GM18868 (cell line): Measurements from ENCODE around the gene WDR45B.

ENCODE experiments used
- ATAC-seq: cut with Tn5 transposase; IDR thresholded peaks from one replicate; pipeline ENCODE4 v1.9.1; 2021; ENCODE audit warnings: mild to moderate bottlenecking, moderate library complexity; ENCODE audit not compliant: unreplicated experiment

Gene WDR45B

GRCh38 chr17:82678265-82678891, 30.1 kb upstream of the WDR45B start:
- ATAC-seq = no peak

GRCh38 chr17:82677353-82677925, 29.2 kb upstream of the WDR45B start:
- ATAC-seq = no peak

- no peak for ATAC-seq
Measured at GRCh38 chr17:82675476-82676245, 27.4 kb upstream of the WDR45B start.

GRCh38 chr17:82674656-82675475, 26.6 kb upstream of the WDR45B start:
- ATAC-seq = no peak

- no peak for ATAC-seq
Measured at GRCh38 chr17:82670661-82671450, 22.6 kb upstream of the WDR45B start.

GRCh38 chr17:82668631-82669099, 20.4 kb upstream of the WDR45B start:
- ATAC-seq = no peak

- ATAC-seq = no peak
Measured at GRCh38 chr17:82668024-82668630, 19.9 kb upstream of the WDR45B start.

- no peak for ATAC-seq
Measured at GRCh38 chr17:82667668-82668000, 19.4 kb upstream of the WDR45B start.

GRCh38 chr17:82666931-82667667, 18.9 kb upstream of the WDR45B start:
- no peak for ATAC-seq

- ATAC-seq = no peak
Measured at GRCh38 chr17:82665891-82666290, 17.6 kb upstream of the WDR45B start.

- no peak for ATAC-seq
Measured at GRCh38 chr17:82665217-82665616, 17.0 kb upstream of the WDR45B start.

- ATAC-seq = no peak
Measured at GRCh38 chr17:82664701-82665182, 16.5 kb upstream of the WDR45B start.

- ATAC-seq = no peak
Measured at GRCh38 chr17:82664276-82664575, 16.0 kb upstream of the WDR45B start.

GRCh38 chr17:82663381-82664275, 15.4 kb upstream of the WDR45B start:
- no peak for ATAC-seq

GRCh38 chr17:82662711-82663261, 14.5 kb upstream of the WDR45B start:
- ATAC-seq = no peak

GRCh38 chr17:82661717-82662683, 13.8 kb upstream of the WDR45B start:
- no peak for ATAC-seq

- ATAC-seq = no peak
Measured at GRCh38 chr17:82659886-82660285, 11.6 kb upstream of the WDR45B start.
